Fibroblast of villous mesenchyme (primary cell): Measurements from ENCODE around the gene RABIF. TPM values are rescaled to one million over a fixed set of nuclear protein-coding genes. Genes with fewer than 3 reads are reported as not detected.
"Not testable (repeated sequence)": the region's sequence is repeated elsewhere in the genome, so short reads cannot be mapped to it uniquely, and the experiment has no call there.

Experiments
- DNase-seq: peaks from one replicate; pipeline ENCODE4 v3.0.0-alpha.2; 2010; ENCODE audit warnings: low read depth
- H3K4me3 ChIP-seq: 2 replicates; pipeline ENCODE4 v1.5.1; 2011; ENCODE audit warnings: low read depth, mild to moderate bottlenecking, low read length
- small RNA-seq: library from RNA; depleted of rRNA; stranded (forward); fragments of <200 nt; gene quantifications from one replicate; pipeline ENCODE3, GENCODE V24; 2012
- total RNA-seq: library from RNA; depleted of rRNA; stranded (reverse); fragments of >200 nt; gene quantifications from 2 replicates; pipeline ENCODE4 v1.2.3, GENCODE V29; 2012
- TF ChIP-seq, protein P1 (sequence below): IDR thresholded peaks from 2 replicates; pipeline ENCODE4 v1.5.1; 2012; ENCODE audit warnings: low read depth, mild to moderate bottlenecking, low read length; ENCODE audit not compliant: insufficient read depth

The RABIF gene
- total RNA-seq, 1 donor: 6.9 TPM

DNA sequence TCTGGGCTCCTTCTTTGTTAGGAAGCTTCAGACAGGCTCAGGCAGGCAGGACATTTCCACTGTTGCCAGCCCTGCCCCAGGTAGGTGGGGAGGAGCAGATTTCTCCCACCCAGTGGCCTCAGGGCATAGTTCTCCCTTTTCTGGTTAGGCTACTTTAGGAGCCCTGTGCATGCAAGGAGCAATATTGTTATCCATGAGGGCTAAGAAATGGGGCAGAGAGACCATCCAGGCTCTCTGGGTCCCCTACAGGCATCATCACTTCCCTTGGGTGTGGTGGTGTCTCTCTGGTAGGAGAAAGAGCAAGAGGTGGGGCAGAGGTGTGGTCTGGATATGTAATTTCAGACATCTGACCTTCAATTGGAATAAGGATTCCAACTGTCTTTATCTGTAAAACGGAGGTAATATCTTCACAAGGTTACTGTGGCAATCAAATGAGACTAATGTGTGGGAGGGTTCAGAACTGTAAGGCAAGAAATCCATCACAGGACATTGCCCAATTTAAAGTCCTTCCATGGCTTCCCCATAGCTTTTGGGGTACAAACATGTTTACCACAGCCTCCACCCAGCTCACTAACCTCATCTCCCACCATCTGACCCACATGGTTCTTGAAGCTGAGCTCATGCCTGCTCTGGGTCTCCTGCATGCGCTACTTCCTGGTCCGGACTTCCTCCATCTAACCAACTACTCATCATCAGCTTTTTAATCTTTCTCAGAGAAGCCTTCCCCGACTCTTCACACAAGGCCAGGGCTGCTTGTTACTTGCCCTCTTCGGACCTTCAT, 52.1 kb downstream of the RABIF start:
- TF ChIP-seq, protein P1, sequence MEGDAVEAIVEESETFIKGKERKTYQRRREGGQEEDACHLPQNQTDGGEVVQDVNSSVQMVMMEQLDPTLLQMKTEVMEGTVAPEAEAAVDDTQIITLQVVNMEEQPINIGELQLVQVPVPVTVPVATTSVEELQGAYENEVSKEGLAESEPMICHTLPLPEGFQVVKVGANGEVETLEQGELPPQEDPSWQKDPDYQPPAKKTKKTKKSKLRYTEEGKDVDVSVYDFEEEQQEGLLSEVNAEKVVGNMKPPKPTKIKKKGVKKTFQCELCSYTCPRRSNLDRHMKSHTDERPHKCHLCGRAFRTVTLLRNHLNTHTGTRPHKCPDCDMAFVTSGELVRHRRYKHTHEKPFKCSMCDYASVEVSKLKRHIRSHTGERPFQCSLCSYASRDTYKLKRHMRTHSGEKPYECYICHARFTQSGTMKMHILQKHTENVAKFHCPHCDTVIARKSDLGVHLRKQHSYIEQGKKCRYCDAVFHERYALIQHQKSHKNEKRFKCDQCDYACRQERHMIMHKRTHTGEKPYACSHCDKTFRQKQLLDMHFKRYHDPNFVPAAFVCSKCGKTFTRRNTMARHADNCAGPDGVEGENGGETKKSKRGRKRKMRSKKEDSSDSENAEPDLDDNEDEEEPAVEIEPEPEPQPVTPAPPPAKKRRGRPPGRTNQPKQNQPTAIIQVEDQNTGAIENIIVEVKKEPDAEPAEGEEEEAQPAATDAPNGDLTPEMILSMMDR: no peak
- no peak overlapping the region for H3K4me3 ChIP-seq
- DNase-seq: no peak

DNA sequence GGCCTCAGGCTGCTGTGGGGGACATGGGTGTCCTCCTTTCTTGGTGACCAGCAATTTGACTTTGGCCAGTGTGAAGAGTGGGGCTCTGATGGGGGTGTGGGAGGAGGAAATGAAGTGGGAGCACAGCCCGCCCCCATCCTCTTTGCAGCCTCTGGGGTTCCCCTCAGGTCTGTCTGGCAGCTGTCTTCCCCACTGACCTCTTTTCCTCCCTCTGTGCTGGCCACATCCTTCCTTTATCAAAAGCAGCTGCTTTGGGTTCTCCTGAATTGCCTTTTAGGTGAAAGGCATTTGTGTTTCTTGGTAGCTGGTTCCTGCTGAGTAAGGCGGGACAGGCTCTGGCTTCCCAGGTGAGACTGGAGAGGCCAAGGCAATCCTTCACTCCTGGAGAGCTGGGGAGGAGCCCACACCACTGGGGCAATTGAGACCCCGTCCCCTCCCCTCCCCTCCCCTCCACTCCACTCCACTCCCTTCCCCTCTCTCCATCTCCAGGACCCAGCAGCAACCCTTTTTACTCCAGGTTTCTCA, 53.3 kb downstream of the RABIF start:
- DNase-seq: no peak
- H3K4me3 ChIP-seq: no peak overlapping the region
- TF ChIP-seq, protein P1: no peak

DNA sequence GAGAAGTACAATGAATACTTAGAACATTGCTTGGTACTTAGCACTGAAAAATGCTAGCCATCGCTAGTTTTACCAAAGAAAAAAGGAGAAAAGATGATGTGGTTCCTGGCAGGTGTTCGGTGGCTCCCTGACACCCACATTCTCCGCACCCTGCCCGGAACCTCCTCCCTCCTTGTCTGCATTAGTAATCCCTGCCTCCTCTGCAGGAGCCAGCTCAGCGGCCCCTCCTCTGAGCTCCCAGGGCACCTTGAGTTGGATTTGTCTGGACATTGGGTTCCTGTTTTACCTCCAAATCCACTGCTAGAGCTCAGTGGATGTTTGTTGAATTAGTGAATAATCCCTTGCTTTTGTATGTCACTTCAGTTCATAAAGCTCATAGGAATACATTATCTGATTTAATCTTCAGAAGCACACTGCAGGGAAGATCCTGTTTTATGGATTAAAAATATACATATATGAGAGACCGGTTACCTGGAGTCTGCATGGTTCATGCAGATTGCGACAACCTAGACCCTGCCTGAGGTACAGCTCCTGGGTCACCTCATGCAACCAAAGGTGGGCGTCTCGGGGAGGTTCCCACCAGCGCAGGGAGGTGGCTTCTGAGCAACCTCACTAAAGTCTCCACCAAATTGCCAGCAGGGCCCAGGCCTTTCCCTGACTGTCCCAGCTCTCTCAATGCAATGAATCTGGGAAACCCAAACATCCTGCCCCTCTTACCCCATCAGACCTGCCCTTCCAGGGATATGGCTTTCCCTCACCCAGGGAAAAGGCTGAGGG, 54.0 kb downstream of the RABIF start:
- TF ChIP-seq, protein P1: no peak

DNA sequence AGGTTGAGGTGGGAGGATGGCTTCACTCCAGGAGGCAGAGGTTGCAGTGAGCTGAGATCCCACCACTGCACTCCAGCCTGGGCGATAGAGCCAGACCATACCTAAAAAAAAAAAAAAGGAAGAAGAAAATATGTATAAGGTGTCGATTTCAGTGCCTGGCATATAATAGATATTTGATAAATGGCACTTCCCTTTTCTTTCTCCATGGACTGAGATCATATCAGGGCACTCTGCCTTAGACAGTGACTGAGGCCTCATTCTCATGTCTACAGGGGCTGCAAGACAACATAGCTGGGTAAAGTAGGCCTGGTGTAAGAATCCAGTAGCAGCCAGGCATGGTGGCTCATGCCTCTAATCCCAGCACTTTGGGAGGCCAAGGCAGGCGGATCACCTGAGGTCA, 57.0 kb downstream of the RABIF start:
- TF ChIP-seq, protein P1: no peak
- no peak overlapping the region for H3K4me3 ChIP-seq
- no peak for DNase-seq

More for the DNA sequence above, 54.0 kb downstream of the RABIF start:
- DNase-seq: no peak
- H3K4me3 ChIP-seq: no peak overlapping the region

DNA sequence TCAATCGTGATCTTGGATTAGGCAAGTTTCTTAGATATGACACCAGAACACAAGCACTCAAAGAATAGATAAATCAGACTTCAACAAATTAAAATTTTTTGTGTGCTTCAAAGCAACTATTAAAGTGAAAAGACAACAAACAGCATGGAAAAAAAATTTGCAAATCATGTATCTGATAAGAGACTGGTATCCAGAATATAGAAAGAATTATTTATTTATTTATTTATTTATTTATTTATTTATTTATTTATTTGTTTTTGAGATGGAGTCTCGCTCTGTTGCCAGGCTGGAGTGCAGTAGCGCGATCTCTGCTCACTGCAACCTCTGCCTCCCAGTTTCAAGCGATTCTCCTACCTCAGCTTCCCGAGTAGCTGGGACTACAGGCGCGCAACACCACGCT, 59.7 kb downstream of the RABIF start:
- not testable (repeated sequence) for DNase-seq

More for the DNA sequence above, 59.7 kb downstream of the RABIF start:
- H3K4me3 ChIP-seq: not testable (repeated sequence)

Small RNA genes lying within 50 kb of the gene (small RNA-seq; reads per million reads assigned to genes)
- gene RF00019: not detected

Other genes with a start within 250 kb of the RABIF start
- under 0.01 TPM in 1 of 2 replicates, not detected in the other for gene SYT2, start 178.7 kb downstream of the RABIF start, total RNA-seq
- gene KDM5B, start 80.7 kb downstream of the RABIF start, total RNA-seq: 112 and 138 TPM in 2 replicates
- gene PCAT6, start 78.2 kb downstream of the RABIF start, total RNA-seq: 0.64 TPM in 1 of 2 replicates, not detected in the other
- gene KLHL12, start 38.1 kb upstream of the RABIF start, total RNA-seq: 23.8 and 35.4 TPM in 2 replicates
- gene ADIPOR1, start 69.2 kb upstream of the RABIF start, total RNA-seq: 66.7 and 118 TPM in 2 replicates
- gene CYB5R1, start 78.1 kb upstream of the RABIF start, total RNA-seq: 35.8 and 47.5 TPM in 2 replicates
- 102 and 139 TPM in 2 replicates for gene TMEM183A, start 118.2 kb upstream of the RABIF start, total RNA-seq
- gene PPFIA4, start 137.3 kb upstream of the RABIF start, total RNA-seq: 1.6 and 4.3 TPM in 2 replicates
- not detected in 2 replicates for gene MYOG, start 196.9 kb upstream of the RABIF start, total RNA-seq
- 8.7 and 14.2 TPM in 2 replicates for gene ADORA1, start 238.6 kb upstream of the RABIF start, total RNA-seq